GM20431 (cell line): ENCODE results near the gene TYRO3.

Source experiments
- in situ Hi-C: fragments of 300-500 bp; cut with MseI, MboI; formaldehyde crosslinking; loops from one replicate; pipeline ENCODE4 v1.15.0; 2020; ENCODE audit warnings: low sequenced_read_pairs; ENCODE audit not compliant: unreplicated experiment

The TYRO3 gene

DNA sequence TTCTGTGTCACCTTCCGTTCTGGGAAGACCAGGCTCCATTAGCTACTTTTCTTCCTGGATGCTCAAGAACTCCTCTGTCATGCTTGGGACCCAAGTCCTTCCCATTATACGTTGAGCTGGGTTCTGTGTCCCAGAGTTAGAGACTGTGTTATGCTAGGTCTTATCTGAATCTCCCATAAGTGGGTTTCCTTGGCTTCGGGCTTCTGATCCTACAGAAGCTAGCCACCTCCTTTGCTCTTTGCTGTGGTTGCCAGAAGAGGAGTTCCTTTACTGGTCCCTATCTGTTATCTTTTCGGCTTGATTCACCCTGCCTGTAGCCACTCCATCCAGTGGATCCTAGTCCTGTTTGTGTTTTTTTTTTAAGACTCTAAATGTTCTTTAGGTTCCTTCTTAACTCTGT is 38.0 kb downstream of the TYRO3 start:
- in situ Hi-C loops, result no loop called here

DNA sequence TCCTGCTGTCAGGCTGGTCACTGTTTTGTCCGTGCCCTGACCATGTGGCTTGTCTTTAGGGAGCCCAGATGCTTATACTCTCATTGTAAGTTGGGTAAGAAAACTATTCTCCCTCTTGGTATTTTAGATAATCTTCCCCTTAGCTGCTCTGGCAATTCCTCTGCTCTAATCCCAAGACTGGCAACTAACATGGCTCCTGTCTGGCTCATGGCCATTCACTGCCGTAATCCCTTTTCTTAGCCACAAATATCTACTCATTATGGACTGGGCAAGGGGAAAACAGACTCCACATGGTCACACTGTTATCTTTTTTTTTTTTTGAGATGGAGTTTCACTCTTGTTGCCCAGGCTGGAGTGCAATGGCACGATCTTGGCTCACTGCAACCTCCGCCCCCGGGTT is 38.8 kb downstream of the TYRO3 start:
- in situ Hi-C loops, result no loop called here

DNA sequence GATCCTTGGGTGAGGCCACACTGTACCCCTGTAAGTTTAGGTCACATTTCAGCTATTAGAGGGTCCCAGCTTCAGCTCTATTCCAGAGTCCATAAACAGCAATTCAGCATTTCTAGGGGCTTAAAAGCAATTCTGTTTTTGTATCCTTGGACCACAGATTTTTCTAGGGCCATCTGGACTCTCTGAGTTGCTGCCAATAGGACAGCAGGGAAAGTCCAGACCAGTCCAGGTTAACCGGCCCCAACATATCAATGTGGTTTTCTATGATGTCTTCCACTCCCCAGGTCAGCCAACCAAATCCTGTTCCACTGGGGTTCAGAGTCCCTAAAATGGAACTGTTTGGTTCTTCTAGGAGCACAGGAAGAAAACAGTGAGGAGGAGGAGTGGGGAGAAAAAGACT is 40.0 kb downstream of the TYRO3 start:
- in situ Hi-C loops, result no loop called here

DNA sequence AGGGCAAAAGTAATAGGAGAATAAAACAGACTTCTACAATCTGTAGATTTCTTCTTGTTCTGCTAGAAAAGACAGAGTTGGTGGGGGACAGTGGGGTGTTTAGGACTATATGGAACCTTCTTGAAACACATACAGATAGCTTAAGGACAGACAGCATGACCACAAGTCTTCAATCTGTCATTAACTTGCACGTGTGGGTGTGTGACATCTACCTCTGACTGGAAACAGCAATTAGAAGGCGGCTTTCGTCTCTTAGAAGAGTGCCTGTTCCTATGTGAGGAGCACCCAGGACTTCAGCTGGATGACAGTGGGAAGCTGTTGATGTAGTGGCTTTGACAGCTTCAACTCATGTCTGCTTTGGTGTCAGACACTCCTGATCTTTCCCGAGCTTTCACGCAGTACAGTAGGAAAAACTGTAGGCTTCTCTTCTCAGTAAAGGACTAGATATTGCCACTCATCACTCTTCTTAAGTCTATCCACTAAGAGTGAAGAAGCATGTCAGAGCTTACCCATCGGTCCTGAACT is 44.5 kb downstream of the TYRO3 start:
- in situ Hi-C loops, result no loop called here

DNA sequence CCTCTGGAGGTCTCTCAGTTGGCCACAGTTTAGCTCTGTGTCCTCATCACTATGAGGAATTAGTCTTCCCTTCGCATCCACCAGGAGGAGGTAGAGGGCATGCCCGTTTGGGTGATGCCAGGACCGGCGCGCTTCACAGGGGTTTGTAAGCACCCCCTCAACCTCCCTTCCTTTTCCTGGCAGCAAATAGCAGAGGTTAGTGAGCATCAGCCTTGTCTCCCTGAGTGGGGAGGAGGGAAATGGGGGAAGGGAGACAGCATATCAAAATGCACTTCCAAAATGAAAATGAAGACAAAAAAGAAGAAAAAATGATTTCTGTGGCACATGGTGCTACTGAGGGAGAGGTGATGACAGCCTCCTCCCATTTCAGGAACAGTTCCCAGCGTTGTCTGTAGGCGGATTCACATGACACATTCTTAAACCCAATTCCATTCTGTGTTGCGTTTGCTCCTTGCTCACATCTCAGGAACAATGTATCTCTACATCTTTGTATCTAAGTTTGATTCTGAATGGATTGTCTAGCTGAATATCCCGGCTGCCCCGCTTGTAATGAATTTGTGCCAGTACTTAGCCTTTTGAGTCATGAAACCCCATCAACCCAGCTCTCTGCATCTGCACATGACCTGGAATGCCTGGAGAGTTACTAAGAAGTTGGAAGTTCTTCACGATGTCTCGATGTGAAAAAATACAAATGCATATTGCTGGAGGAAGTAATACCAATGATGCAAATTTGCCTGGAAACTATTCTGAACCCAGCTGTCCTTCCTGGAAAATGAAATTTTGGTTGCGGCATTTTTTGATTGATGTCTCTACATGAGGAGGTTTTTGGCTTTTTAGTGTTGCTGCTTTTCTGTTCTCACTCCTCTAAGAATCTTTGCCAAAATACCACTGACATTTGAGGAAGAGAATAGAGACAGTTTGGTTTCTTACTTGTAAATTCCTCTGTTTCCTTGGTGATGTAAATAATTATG is 45.2 kb downstream of the TYRO3 start:
- in situ Hi-C loops, result no loop called here

DNA sequence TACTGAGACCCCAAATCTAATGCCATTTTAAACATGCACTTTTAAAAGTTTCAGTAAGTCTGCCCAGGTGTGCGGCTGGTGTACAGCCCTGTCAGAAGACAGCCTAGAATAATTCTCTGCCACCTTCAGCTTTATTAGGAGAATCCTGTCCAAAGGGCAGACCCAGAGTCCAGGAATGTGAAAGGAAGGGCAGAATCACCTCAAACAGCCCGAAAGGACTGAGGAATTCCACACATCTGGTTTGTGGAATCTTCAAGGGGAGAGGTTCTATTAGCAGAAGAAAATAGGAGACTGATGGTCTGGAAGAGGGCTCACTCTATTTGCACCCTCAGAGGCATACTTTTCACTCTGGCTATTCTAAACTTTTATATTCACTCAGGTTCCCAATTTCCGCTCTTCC is 46.6 kb downstream of the TYRO3 start:
- in situ Hi-C loops, result no loop called here

DNA sequence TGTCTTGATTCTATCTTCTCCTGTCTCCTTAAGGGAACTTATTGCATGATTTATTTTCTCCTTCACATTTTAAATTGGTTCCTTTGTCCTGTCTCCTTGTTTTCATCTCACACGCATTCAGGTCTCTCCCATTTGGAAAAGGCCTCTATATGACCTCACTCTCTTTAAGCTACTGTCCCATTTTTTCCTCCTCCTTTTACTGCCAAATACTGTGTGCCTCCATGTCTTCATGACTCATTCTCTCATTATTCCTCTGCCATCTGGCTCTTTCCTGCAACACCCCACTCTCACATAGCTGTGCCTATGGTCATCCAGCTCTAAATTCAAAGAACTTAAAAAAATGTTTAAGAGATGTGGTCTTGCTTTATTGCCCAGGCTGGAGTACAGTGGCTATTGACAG is 48.0 kb downstream of the TYRO3 start:
- in situ Hi-C loops, result no loop called here

DNA sequence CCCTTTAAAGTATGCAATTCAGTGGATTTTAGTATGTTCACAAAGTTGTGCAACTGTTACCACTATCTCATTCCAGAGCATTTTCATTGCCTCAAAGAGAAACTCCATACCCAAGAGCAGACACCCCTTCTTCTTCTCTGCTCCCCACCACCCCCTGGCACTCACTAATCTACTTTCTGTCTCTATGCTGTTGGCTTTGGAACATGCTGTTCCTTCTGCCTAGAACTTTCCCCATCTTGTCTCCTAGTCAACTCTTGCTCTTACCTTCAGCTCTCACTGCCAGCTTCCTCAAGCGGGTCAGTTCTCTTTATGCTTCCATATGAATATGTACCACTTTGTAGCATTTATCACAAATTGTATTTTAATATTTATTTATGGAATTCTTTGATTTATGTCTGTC is 50.1 kb downstream of the TYRO3 start:
- in situ Hi-C loops, result no loop called here

DNA sequence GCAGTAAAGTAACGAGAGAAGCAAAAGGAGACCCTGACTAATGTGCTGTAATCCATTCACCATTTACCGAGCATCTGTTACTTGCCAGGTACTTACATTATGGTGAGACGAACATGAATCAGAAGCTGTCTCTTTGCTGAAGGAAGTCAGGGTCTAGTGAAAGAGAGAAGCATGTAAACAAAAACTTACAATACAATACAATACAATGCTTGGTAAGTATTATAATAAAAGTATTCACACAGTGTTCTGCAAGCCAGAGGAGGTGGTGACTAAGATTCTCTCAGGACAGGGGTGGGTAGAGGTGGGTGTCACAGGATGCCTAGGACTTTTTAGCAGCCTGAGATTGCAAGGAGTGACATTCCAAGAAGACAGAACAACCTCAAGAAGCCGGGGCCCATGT is 51.0 kb downstream of the TYRO3 start:
- in situ Hi-C loops, result no loop called here

DNA sequence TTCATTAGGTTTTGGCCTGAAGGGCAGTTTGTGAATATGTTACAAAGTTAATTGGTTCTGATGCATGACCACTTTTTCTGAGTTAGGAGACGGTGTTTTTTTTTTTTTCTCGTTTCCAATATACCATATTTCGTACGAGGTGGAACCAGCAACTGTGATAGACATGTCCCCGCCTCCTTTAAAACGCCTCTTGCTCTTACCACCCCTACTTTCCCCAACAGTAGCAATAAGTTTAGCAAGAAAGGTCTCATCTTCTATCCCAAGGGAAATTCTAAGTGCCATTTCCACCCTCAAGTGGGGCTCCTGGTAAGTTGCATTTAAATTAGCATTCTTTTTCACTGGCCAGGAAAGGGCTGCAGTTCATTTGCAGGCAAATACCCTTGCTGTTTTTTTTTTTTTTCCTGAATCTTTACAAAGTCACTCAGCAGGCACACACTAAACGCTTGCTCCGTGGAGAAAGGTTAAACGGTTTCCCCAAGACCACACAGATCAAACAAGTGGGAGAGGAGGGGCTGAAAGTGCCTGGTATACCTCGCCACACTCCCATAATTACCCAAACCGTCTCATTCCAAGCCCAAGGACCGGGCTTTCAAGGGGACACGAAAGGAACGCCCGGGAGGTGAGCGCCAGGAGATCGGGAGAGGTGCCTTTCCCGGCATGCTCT is 61.7 kb downstream of the TYRO3 start:
- in situ Hi-C loops, result no loop called here

DNA sequence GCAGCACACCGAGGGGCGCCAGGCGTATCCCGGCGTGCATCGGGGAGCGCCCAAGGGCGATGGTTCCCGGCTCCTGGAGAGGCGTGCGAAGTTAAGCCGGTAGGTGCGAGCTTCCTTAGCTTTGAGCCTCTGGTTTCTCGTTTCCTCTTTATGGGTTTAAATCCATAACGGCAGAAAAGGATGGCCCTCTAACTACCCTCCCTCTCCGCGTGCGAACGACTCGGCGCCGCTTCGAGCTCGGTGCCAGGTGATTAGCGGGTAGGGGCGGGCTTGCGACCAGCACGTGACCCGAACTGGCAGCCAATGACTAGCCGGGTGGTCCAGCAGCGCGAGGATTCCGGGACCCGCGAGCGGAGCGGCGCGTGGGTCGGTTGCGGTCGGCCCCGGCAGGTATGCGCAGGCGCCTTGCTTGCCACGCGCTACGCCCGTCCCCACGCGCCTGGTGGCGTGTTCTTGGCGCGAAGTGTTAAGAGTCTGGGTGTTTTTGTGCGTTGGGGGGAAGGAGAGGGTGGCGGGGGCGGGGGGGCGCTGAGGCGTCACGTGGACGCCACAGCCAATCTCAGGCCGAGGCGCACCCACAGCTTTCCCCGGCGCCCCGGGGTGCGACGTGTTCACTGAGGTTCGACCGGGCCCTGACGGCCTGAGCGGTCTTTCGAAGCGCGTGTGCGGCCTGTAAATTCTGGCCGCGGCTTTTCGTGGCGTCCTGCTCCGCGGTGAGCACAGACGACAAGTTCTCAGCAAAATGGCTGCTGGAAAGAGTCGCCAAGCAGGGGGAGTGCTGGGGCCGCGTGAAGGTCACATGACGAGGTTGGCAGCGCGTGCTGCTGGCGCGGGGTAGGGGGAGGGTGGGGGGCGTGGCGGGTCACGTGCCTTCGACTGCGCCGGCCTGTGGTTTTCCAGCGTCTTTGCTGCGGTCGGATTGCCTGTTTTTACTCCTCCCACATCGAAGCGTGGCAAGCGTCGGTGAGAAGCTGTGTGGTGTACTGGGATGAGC is 62.5 kb downstream of the TYRO3 start:
- in situ Hi-C loops, result no loop called here

DNA sequence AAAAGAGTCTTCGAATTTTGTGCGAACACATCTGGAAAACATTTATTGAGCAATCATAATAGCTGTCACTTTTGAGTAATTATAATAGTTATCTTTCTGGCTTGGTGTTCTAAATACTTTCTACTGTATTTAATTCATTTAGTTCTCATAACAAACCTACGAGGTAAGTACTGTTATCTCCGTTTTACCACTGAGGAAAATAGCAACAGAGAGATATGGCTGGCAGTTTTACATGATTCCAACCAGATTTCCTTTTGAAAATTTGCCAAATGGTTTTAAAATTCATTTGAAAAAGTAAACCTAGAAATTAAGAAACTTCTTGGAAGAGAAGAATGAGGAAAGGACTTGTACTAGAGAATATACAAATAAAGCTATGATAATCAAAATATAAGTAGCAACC is 63.9 kb downstream of the TYRO3 start:
- in situ Hi-C loops, result no loop called here

DNA sequence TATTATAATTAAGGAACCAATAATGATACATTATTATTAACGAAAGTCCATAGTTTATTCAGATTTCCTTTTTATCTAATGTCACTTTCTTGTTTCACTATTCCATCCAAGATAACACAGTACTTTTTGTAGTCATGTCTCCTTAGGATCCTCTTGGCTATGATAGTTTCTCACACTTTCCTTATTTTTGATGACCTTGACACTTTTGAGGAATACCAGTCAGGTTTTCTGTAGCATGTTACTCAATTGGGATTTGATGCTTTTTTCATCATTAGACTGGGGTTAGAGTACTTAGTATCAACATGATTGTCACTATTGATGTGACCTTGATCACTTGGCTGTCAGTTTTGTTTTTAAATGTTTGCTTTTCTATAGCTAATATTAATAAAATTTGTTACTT is 68.2 kb downstream of the TYRO3 start:
- in situ Hi-C loops, result no loop called here

DNA sequence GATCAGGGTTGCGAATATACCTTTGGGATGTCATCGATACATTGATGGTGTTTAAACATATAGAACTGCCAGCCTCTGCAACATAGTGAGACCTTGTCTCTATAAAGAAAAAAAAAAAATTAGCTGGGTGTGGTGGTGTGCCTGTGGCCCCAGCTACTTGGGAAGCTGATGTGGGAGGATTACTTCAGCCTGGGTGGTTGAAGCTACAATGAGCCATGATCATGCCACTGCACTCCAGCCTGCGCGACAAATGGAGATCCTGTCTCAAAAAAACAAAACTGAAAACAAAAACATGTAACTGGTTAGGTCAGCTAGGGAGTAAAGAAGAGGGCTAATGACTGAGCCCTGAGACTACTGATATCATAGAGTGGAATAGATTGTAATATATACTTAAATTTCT is 70.5 kb downstream of the TYRO3 start:
- in situ Hi-C loops, result no loop called here

DNA sequence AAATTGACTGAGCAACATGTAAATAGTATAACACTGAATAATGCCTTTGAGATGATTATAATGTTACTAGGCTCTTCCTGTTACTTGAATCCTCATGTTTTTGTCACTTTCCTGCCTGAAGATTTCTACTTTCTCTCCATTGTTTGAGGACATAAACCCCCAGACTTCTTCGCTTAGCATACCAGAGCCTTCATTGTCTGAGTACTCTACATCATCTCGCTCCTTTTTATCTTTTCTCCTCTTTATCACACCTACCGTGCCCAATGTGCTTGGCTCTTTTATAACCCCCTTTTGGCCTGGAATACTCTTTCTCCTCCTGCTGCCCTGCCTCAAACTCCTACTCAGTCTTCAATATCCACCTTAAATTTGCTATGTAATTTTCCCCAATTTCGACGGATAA is 70.9 kb downstream of the TYRO3 start:
- in situ Hi-C loops, result no loop called here

DNA sequence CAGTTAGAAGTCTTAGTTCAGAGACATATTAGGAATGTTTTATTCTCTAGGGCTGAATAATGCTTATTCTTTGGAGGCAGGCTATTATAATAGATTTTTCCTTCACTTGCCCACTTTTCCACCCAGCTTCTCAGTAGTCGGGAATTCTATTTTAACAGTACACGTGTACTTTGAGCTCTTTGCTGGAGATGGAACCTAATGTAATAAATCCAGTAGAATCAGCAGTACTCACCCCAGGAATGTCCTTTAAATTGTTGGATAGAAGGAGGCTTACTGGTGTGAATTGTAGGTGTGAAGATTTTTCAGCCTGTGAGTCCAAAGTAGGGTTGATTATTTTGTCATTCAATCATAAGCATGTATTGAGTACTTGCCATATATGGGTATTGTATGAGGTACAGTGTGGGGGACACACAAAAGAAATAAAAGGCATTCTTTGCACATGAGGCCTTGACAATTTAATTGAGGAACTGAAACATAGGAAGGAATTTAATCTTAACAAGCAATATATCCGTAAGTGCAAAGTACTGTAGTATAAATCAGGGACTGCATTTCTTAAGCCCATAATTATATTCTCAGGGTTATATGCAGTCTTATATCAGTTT is 71.7 kb downstream of the TYRO3 start:
- in situ Hi-C loops, result no loop called here

DNA sequence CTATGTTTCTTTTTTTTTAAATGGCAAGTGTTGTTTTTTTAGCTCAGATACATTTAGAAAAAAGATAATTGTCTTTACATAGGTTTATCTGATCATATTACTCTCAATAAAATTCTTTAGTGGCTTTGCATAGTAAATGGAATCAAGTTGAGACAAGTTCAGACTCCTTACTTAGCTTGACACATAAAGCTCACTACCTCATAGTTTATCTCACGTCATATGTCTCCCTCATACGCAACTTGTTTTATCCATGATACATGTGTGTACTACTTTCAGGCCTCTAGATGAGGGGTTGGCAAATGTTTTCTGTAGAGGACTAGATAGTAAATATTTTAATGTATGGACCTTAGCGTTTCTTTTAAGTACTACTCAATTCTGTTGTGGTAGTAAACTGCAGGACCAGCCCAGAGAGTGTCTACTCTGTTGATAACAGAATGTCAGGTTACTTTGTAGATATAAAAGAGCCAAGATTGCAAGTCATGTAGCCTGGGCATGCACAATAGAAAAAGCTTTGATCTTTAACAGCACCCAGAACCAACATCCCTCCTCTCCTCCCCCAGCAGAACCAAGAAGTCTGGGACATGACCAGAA is 73.0 kb downstream of the TYRO3 start:
- in situ Hi-C loops, result no loop called here
